T-cell (primary cell): ENCODE measurements around the gene WDR37. TPM values are rescaled to one million over a fixed set of nuclear protein-coding genes. Genes with fewer than 3 reads are reported as not detected.

Experiments used
- ATAC-seq, 4 experiments: fragments of 200-7000 bp in 3 of 4; fragments of 150-1000 bp in 1 of 4; cut with Tn5 transposase; replicated peaks in 1 of 4; 1 replicate in 3 of 4; 2 replicates in 1 of 4; pipeline ENCODE4 v1.10.0; 2021; ENCODE audit warnings: moderate library complexity in 3 of 4, mild to moderate bottlenecking in 2 of 4, moderate number of reproducible peaks in 1 of 4
- CTCF ChIA-PET, 2 donors: fragments of 300-600 bp; sonication (Branson Sonifier 250); formaldehyde crosslinking; loops; one replicate each; lab custom pipeline; 2022; ENCODE audit warnings: antibody characterized with exemption in 2 of 2; lab: Charles Lee
- POLR2A ChIA-PET, 2 donors: fragments of 300-600 bp; sonication (Branson Sonifier 250); formaldehyde crosslinking; loops; one replicate each; lab custom pipeline; 2022; ENCODE audit warnings: antibody characterized with exemption in 2 of 2; lab: Charles Lee
- DNase-seq, 35 experiments: peaks; one replicate each; pipeline versions ENCODE4 v3.0.0 to v3.0.0-alpha.2; 2013 to 2023
- H3K27ac ChIP-seq: one replicate; pipeline ENCODE4 v1.5.1; 2013; ENCODE audit warnings: low read length
- H3K27me3 ChIP-seq, 2 experiments: replicated peaks in 1 of 2; 1 replicate in 1 of 2; 2 replicates in 1 of 2; pipeline versions ENCODE4 v1.6.1 to v1.7.0; 2013; ENCODE audit warnings: low read length in 1 of 2, mixed read lengths in 1 of 2; ENCODE audit not compliant: control insufficient read depth in 2 of 2, insufficient read depth in 2 of 2; ENCODE audit errors: extremely low read depth in 1 of 2
- H3K36me3 ChIP-seq, 2 donors: 1 replicate in 1 of 2; 2 replicates in 1 of 2; pipeline versions ENCODE4 v1.6.1 to v1.7.0; 2013; ENCODE audit warnings: low read length in 1 of 2; ENCODE audit not compliant: control insufficient read depth in 2 of 2, insufficient read depth in 1 of 2; ENCODE audit errors: extremely low read depth in 1 of 2
- H3K4me1 ChIP-seq, 2 experiments: 1 replicate in 1 of 2; 2 replicates in 1 of 2; pipeline versions ENCODE4 v1.6.1 to v1.7.0; 2013; ENCODE audit warnings: low read length in 2 of 2, mixed read lengths in 1 of 2; ENCODE audit not compliant: insufficient read depth in 2 of 2, control insufficient read depth in 1 of 2; ENCODE audit errors: extremely low read depth in 1 of 2
- H3K4me3 ChIP-seq, 2 donors: 1 replicate in 1 of 2; 2 replicates in 1 of 2; pipeline versions ENCODE4 v1.5.1 to v1.7.0; 2013; ENCODE audit warnings: mild to moderate bottlenecking in 2 of 2, low read length in 1 of 2, moderate library complexity in 1 of 2; ENCODE audit not compliant: control insufficient read depth in 1 of 2; ENCODE audit errors: extremely low read depth in 1 of 2
- H3K9me3 ChIP-seq: 2 replicates; pipeline ENCODE4 v1.7.0; 2013
- H3K27ac Mint-ChIP-seq, 2 donors: one replicate each; pipeline ENCODE4 v1.8.0; 2020 to 2021; ENCODE audit warnings: mild to moderate bottlenecking in 2 of 2, mixed read lengths in 2 of 2
- H3K27me3 Mint-ChIP-seq, 2 donors: one replicate each; pipeline ENCODE4 v1.8.0; 2021 to 2022; ENCODE audit warnings: mixed read lengths in 2 of 2
- H3K36me3 Mint-ChIP-seq: one replicate; pipeline ENCODE4 v1.8.0; 2021; ENCODE audit warnings: mixed read lengths
- H3K4me1 Mint-ChIP-seq, 3 donors: one replicate each; pipeline ENCODE4 v1.8.0; 2020 to 2022; ENCODE audit warnings: mixed read lengths in 3 of 3, mild to moderate bottlenecking in 1 of 3
- H3K4me3 Mint-ChIP-seq, 3 donors: one replicate each; pipeline ENCODE4 v1.8.0; 2020 to 2022; ENCODE audit warnings: mild to moderate bottlenecking in 3 of 3, mixed read lengths in 3 of 3, moderate library complexity in 3 of 3
- H3K9me3 Mint-ChIP-seq, 3 donors: one replicate each; pipeline ENCODE4 v1.8.0; 2020 to 2022; ENCODE audit warnings: mixed read lengths in 3 of 3
- WGBS: methylation state at CpG from one replicate; pipeline ENCODE4 v1.1.5; 2013; ENCODE audit warnings: missing lambda C conversion rate; ENCODE audit not compliant: insufficient coverage; 5-methylcytosine and 5-hydroxymethylcytosine counted together
- total RNA-seq, 35 experiments: library from RNA in 6 of 35; stranded (reverse) in 6 of 35; fragments of 120-200 nt in 1 of 35; gene quantifications; one replicate each; pipeline versions ENCODE4 v1.2.1 to v1.2.4 and lab custom pipeline; 2013 to 2026

WDR37 gene
- total RNA-seq, 5 donors from 2014 or later (not counting 1 experiment from before 2014, with no cell fraction given), result 34.6 to 40.4 (median 37.3) TPM

DNA sequence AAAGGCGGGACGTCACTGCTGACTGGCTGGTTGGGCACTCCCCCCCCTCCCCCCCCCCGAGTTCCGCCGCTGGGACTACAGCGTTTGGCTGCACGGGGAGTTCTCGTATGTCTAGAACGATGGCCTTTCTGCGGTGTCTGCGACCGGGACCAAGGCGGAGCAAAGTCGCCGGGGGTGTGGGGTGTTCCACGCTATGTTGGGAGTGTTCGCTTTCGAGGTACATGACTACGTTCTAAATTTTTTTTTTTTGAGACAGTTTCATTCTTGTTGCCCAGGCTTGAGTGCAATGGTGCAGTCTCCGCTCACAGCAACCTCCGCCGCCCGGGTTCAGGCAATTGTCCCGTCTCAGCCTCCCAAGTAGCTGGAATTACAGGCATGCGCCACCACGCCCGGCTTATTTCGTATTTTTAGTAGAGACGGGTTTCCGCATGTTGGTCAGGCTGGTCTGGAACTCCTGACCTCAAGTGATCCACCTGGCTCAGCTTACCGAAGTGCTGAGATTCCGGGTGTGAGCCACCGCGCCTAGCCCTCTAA, 6.7 kb upstream of the WDR37 start:
- CTCF ChIA-PET, result interaction anchor here in 1 of 2 donors (0.6 kb wide), 1 partner anchor 156 kb away, joined by 3 read pairs; no protein-coding TSS in a partner anchor
- H3K9me3 ChIP-seq, result no peaks in the 10 kb centered on the region
- POLR2A ChIA-PET, result interaction anchor here (0.6 to 1.6 kb wide), 13 partner anchors 8 to 120 kb away, joined by 3 to 9 read pairs (median 4); partner anchors contain the start of gene GTPBP4 (in 1 of the 2)
- H3K27ac Mint-ChIP-seq, result peak overlapping the region; percentile 97 to 98
- peaks cover 4 to 18% of the 10 kb centered on the region in 2 donors for H3K36me3 ChIP-seq
- peaks cover 61 to 77% (median 69%) of the 10 kb centered on the region in 3 donors for H3K4me1 Mint-ChIP-seq
- DNase-seq, result no peak
- H3K27me3 Mint-ChIP-seq, result no peaks in the 10 kb centered on the region
- 3% methylated on average over 18 of the region's 34 CpGs for WGBS
- H3K4me3 ChIP-seq, result peak overlapping the region; percentile 78 to 96
- H3K36me3 Mint-ChIP-seq, result peaks cover 18% of the 10 kb centered on the region
- peak overlapping the region; percentile 95 for H3K27ac ChIP-seq
- no peaks in the 10 kb centered on the region for H3K27me3 ChIP-seq
- peaks cover 35 to 40% of the 10 kb centered on the region in 2 experiments for H3K4me1 ChIP-seq
- ATAC-seq, result peak in 2 of 4 experiments; percentile 0 to 2
- H3K4me3 Mint-ChIP-seq, result peak overlapping the region; percentile 91 to 94 (median 92)
- H3K9me3 Mint-ChIP-seq, result no peaks in the 10 kb centered on the region

DNA sequence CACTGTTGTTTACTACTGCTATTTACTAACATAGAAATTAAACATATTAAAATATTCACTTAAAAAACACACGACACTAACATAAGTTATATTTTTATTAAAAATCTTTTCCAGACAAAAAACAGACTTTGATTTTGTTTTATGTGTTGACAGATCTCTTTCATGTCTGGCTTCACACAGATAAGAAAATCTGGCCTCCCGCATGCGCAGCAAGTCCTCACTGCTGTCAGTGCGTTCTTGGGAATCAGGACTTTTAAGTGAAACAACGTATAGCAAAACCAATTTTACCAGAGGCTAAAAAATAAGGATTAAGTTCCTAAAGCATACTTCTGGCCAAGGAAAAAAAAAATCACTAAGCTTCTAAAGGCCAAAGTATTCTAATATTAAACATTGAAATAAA, 6.0 kb upstream of the WDR37 start:
- peaks cover 61 to 77% (median 69%) of the 10 kb centered on the region in 3 donors for H3K4me1 Mint-ChIP-seq
- H3K4me1 ChIP-seq, result peaks cover 36 to 40% of the 10 kb centered on the region in 2 experiments

DNA sequence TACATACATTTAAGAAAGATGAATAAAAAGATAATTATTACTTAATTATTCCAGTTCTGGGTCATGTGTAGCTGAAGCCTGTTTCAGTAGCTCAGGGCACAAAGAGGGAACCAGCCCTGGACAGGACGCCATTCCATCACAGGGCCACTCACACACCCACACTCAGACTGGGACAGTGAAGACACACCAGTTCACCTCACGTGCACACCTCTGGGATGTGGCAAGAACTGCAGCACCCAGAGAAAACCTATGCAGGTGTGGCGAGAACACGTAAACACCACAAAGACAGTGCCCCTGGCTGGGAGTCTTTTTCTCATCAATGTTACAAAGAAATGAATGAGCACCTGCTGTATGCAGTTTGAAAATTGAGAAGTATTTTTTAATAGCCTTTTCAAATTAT, 5.6 kb upstream of the WDR37 start:
- no peaks in the 10 kb centered on the region for H3K9me3 Mint-ChIP-seq
- DNase-seq (peak in 32 of 35 experiments; percentile 19 to 68 (median 48)), ATAC-seq (no peak)
- H3K27me3 Mint-ChIP-seq, result no peaks in the 10 kb centered on the region
- peak overlapping the region; percentile 83 to 88 for H3K27ac Mint-ChIP-seq
- peak overlapping the region; percentile 91 to 94 (median 92) for H3K4me3 Mint-ChIP-seq
- H3K36me3 Mint-ChIP-seq, result peaks cover 18% of the 10 kb centered on the region
- CTCF ChIA-PET, result interaction anchor here in 1 of 2 donors (0.6 to 0.9 kb wide), 3 partner anchors 14 to 119 kb away, joined by 3 to 4 read pairs (median 3); partner anchors contain the start of gene LARP4B
- Histone ChIP-seq H3K27ac (peak overlapping the region; percentile 95), H3K4me3 (peak overlapping the region in 1 of 2 donors; percentile 96), H3K27me3 (no peaks in the 10 kb centered on the region), H3K9me3 (no peaks in the 10 kb centered on the region), H3K4me1 (peaks cover 33 to 43% of the 10 kb centered on the region in 2 experiments), H3K36me3 (peaks cover 4 to 18% of the 10 kb centered on the region in 2 donors)
- H3K4me1 Mint-ChIP-seq, result peaks cover 61 to 77% (median 69%) of the 10 kb centered on the region in 3 donors
- no CpG with 5 or more reads among the region's 4 CpGs for WGBS
- POLR2A ChIA-PET, result interaction anchor here (0.8 to 1.4 kb wide), 3 partner anchors 9 to 24 kb away, joined by 3 to 9 read pairs (median 4); no protein-coding TSS in a partner anchor

More for the DNA sequence above, 6.0 kb upstream of the WDR37 start:
- Histone ChIP-seq H3K9me3 (no peaks in the 10 kb centered on the region), H3K27me3 (no peaks in the 10 kb centered on the region), H3K27ac (peak overlapping the region; percentile 95), H3K4me3 (peak overlapping the region; percentile 78 to 96), H3K36me3 (peaks cover 4 to 18% of the 10 kb centered on the region in 2 donors)
- no peaks in the 10 kb centered on the region for H3K9me3 Mint-ChIP-seq
- ATAC-seq, result no peak
- no peaks in the 10 kb centered on the region for H3K27me3 Mint-ChIP-seq
- H3K27ac Mint-ChIP-seq, result peak overlapping the region; percentile 83 to 97
- 17% methylated on average over 2 of the region's 5 CpGs for WGBS
- CTCF ChIA-PET, result interaction anchor here (0.6 to 0.9 kb wide), 4 partner anchors 15 to 157 kb away, joined by 3 to 4 read pairs (median 3); partner anchors contain the start of gene LARP4B (in 1 of the 2)
- peak in 5 of 35 experiments; percentile 15 to 49 (median 23) for DNase-seq
- POLR2A ChIA-PET, result interaction anchor here (0.7 to 1.6 kb wide), 5 partner anchors 7 to 121 kb away, joined by 3 to 9 read pairs (median 4); no protein-coding TSS in a partner anchor
- peaks cover 18% of the 10 kb centered on the region for H3K36me3 Mint-ChIP-seq
- peak overlapping the region; percentile 91 to 94 (median 92) for H3K4me3 Mint-ChIP-seq

DNA sequence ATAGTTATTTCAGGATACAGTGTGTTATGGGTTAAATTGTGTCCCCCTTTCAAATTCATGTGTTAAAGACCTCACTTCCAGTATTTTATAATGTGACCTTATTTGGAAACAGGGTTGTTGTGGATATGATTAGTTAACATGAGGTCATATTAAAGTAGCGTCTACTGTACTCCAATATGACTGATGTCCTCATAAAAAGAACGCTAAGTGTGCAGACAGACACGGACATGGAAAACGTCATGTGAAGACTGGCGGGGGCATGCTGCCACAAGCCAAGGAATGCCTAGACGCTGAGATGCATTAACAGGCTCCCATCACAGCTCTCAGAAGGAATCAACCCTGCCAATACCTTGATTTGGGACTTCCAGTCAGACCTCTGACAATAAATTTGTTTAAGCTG, 1.5 kb upstream of the WDR37 start:
- no peak overlapping the region for H3K27ac ChIP-seq
- no peaks in the 10 kb centered on the region for H3K27me3 Mint-ChIP-seq

DNA sequence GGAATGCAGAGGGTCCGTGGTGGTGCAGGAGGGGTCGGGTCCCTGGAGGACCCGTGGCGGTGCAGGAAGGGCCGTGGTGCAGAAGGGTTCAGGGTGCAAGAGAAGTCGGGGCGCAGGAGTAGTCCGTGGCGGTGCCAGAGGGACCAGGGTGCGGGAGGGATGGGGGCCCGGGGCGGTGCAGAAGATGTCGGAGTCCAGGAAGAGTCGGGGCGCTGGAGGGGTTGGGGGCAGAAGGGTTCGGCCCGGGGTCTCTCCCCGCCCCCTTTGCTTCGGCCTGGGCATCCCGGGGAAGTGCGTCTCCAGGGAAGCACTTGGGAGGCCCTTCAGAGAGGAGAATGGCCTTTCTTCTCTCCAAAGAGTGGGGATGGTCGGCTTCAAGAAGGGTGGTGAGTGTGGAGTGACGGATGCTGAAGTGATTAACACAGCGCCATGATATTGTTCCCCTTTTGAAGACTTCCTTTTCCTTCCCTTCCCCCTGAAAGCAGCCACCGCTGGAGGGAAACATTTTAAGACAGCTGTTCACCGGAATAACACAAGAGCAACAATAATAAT, 997 bp downstream of the WDR37 start:
- ATAC-seq (no peak), DNase-seq (no peak)
- H3K27ac Mint-ChIP-seq, result peak overlapping the region; percentile 90 to 92
- Histone ChIP-seq H3K4me3 (peak overlapping the region; percentile 81 to 99), H3K27me3 (no peaks in the 10 kb centered on the region), H3K36me3 (peaks cover 0 to 20% of the 10 kb centered on the region in 2 donors), H3K4me1 (peaks cover 48 to 54% of the 10 kb centered on the region in 2 experiments), H3K27ac (peak overlapping the region; percentile 74), H3K9me3 (no peaks in the 10 kb centered on the region)
- POLR2A ChIA-PET, result interaction anchor here in 1 of 2 donors (0.8 to 1.4 kb wide), 2 partner anchors 8 to 12 kb away, joined by 4 to 6 read pairs; partner anchors contain the start of gene IDI1
- WGBS, result under 1% methylated on average over 17 of the region's 26 CpGs
- CTCF ChIA-PET, result no interaction called here
- peaks cover 18% of the 10 kb centered on the region for H3K36me3 Mint-ChIP-seq
- peaks cover 84 to 92% (median 92%) of the 10 kb centered on the region in 3 donors for H3K4me1 Mint-ChIP-seq
- no peaks in the 10 kb centered on the region for H3K9me3 Mint-ChIP-seq
- H3K27me3 Mint-ChIP-seq, result no peaks in the 10 kb centered on the region
- H3K4me3 Mint-ChIP-seq, result peak overlapping the region; percentile 93 to 98 (median 95)

More for the DNA sequence above, 1.5 kb upstream of the WDR37 start:
- WGBS, result 93% methylated on average over 6 of the region's 6 CpGs
- Histone ChIP-seq H3K4me3 (no peak overlapping the region), H3K4me1 (peaks cover 43 to 46% of the 10 kb centered on the region in 2 experiments), H3K27me3 (no peaks in the 10 kb centered on the region), H3K9me3 (no peaks in the 10 kb centered on the region), H3K36me3 (peaks cover 4 to 20% of the 10 kb centered on the region in 2 donors)
- peaks cover 22% of the 10 kb centered on the region for H3K36me3 Mint-ChIP-seq
- ChIA-PET POLR2A (no interaction called here), CTCF (no interaction called here)
- H3K4me1 Mint-ChIP-seq, result peaks cover 79 to 90% (median 80%) of the 10 kb centered on the region in 3 donors
- peak overlapping the region; percentile 55 to 68 for H3K27ac Mint-ChIP-seq
- DNase-seq, result no peak
- peak overlapping the region; percentile 89 to 98 (median 91) for H3K4me3 Mint-ChIP-seq
- no peaks in the 10 kb centered on the region for H3K9me3 Mint-ChIP-seq
- no peak for ATAC-seq

DNA sequence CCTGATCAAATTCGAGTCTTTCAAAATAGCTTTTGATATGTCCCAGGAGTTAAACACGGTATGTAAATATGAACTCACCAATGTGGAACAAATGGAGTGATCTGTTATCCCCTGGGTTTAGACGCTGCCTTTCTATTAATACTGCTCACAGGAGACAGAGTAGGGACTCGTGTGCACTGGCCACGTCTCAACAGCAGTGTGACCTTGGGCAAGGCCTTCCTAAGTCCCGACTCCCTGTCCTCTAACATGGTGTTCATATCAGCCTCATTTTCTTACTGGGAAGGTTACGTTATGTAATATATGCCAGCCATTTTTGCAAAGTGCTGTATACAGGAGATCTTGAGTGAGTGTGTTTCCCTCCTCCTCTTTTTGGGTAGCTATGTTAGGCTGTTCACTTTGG, 1.8 kb downstream of the WDR37 start:
- H3K4me3 Mint-ChIP-seq, result peak overlapping the region; percentile 93 to 98 (median 95)
- CTCF ChIA-PET, result no interaction called here
- peaks cover 57 to 62% of the 10 kb centered on the region in 2 experiments for H3K4me1 ChIP-seq
- peaks cover 84 to 95% (median 92%) of the 10 kb centered on the region in 3 donors for H3K4me1 Mint-ChIP-seq
- no peak for DNase-seq
- no peaks in the 10 kb centered on the region for H3K27me3 Mint-ChIP-seq
- no peaks in the 10 kb centered on the region for H3K27me3 ChIP-seq
- H3K9me3 ChIP-seq, result no peaks in the 10 kb centered on the region
- H3K27ac ChIP-seq, result no peak overlapping the region
- no peak for ATAC-seq
- H3K27ac Mint-ChIP-seq, result peak overlapping the region; percentile 83 to 90
- WGBS, result 77% methylated on average over 5 of the region's 7 CpGs
- peaks cover 13% of the 10 kb centered on the region for H3K36me3 Mint-ChIP-seq
- POLR2A ChIA-PET, result interaction anchor here in 1 of 2 donors (0.8 to 1.4 kb wide), 2 partner anchors 9 to 11 kb away, joined by 4 to 6 read pairs; partner anchors contain the start of gene IDI1
- H3K36me3 ChIP-seq, result peaks cover 0 to 14% of the 10 kb centered on the region in 2 donors
- H3K9me3 Mint-ChIP-seq, result no peaks in the 10 kb centered on the region
- H3K4me3 ChIP-seq, result no peak overlapping the region
